Ecto neural progenitor cell (in vitro differentiated cells): ENCODE data around the gene KRT31.
"Not testable (repeated sequence)": the region's sequence is repeated elsewhere in the genome, so short reads cannot be mapped to it uniquely, and the experiment has no call there.

Experiments used
- DNase-seq: peaks from one replicate; pipeline ENCODE4 v3.0.0-alpha.2; 2018; ENCODE audit warnings: low spot score

Gene KRT31

GRCh38 chr17:41387670-41388069, 9.7 kb downstream of the KRT31 start:
- no peak for DNase-seq

- DNase-seq, result no peak
Measured at GRCh38 chr17:41386227-41386626, 11.2 kb downstream of the KRT31 start.

- DNase-seq, result no peak
Measured at GRCh38 chr17:41383690-41384089, 13.7 kb downstream of the KRT31 start.

- no peak for DNase-seq
Measured at GRCh38 chr17:41382394-41382793, 15.0 kb downstream of the KRT31 start.

- not testable (repeated sequence) for DNase-seq
Measured at GRCh38 chr17:41381943-41382342, 15.5 kb downstream of the KRT31 start, which contains the start of gene KRT34. TSS of gene KRT34 (minus strand) at chr17:41382306. CDS start at chr17:41382246, 60 bp downstream.

- not testable (repeated sequence) for DNase-seq
Measured at GRCh38 chr17:41380091-41380490, 17.3 kb downstream of the KRT31 start.

GRCh38 chr17:41377546-41377945, 19.9 kb downstream of the KRT31 start:
- DNase-seq, result no peak

GRCh38 chr17:41369713-41370112, 27.7 kb downstream of the KRT31 start, which contains the start of gene KRT33B:
TSS of gene KRT33B (minus strand) at chr17:41369813. CDS start at chr17:41369750, 63 bp downstream.
- no peak for DNase-seq

- DNase-seq, result no peak
Measured at GRCh38 chr17:41369023-41369422, 28.4 kb downstream of the KRT31 start.

GRCh38 chr17:41367426-41368075, 29.9 kb downstream of the KRT31 start:
- no peak for DNase-seq

- no peak for DNase-seq
Measured at GRCh38 chr17:41366070-41366469, 31.3 kb downstream of the KRT31 start.

GRCh38 chr17:41363881-41364280, 33.5 kb downstream of the KRT31 start:
- DNase-seq, result no peak

GRCh38 chr17:41360296-41360995, 37.0 kb downstream of the KRT31 start:
- DNase-seq, result no peak

GRCh38 chr17:41354536-41354935, 42.9 kb downstream of the KRT31 start:
- no peak for DNase-seq

- no peak for DNase-seq
Measured at GRCh38 chr17:41352597-41353366, 44.6 kb downstream of the KRT31 start.

- no peak for DNase-seq
Measured at GRCh38 chr17:41351177-41351576, 46.2 kb downstream of the KRT31 start.

- not testable (repeated sequence) for DNase-seq
Measured at GRCh38 chr17:41350381-41350878, 47.0 kb downstream of the KRT31 start, which contains the start of gene KRT33A. TSS of gene KRT33A (minus strand) at chr17:41350828. CDS start at chr17:41350767, 61 bp downstream.

- no peak for DNase-seq
Measured at GRCh38 chr17:41347869-41348760, 49.3 kb downstream of the KRT31 start.

- DNase-seq, result not testable (repeated sequence)
Measured at GRCh38 chr17:41346421-41346820, 51.0 kb downstream of the KRT31 start.

GRCh38 chr17:41345992-41346391, 51.4 kb downstream of the KRT31 start:
- no peak for DNase-seq
